ENCODE data around the gene ASGR1. TPM values are rescaled to one million over a fixed set of nuclear protein-coding genes. Genes with fewer than 3 reads are reported as not detected.

The ASGR1 gene
- total and polyA plus RNA-seq, 12 donors: 0.29 to 6.9 (median 1.8) TPM; not detected in 2

DNA sequence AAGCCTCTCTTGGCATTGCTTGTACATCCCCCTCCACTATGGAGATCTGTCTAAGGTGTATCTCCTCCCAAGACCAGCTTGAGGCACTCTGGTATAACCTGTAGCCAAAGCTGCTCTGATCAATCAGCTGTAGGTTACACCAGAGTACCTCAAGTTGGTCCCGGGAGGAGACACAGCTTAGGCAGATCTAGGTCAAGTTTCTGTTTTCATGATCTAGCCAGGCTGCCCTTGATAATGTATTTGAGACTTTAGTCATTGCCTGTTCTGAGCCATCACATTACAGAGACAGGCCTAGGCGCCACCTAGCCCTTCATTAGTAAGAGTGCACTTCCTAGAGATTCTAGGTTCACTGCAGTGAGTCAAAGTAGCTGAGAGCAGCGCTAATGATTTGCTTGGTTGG lies 31.4 kb downstream of the ASGR1 start:
- intact Hi-C loops (cut with DNase I): no loop called here
- WGBS, 4 donors: 48 to 63% (median 51%) methylated on average over 1 to 3 of the region's 3 CpGs

DNA sequence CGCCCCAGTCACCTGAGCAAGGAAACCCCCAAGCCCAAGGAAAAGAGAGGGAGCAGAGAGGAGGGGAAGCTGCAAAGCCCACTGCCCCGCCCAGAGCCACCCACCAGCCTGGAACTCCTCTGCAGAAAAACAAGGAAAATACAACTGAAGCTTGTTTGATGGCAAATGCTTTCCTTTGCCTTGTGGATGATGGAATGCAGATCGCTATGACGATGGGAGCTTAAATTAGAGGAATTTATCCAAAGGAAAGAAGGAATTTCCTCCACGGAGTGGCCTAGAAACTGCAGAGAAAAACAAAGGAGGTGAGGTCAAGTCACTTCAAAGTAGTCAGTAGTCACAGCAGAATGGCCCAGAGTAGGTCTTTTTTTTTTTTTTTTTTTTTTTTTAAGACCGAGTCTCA lies 33.1 kb downstream of the ASGR1 start:
- intact Hi-C loops (cut with DNase I): no loop called here
- H3K27me3 ChIP-seq: no peaks in the 10 kb centered on the region
- WGBS, 4 donors: 52 to 70% (median 62%) methylated on average over 5 to 6 of the region's 6 CpGs
- H3K9me3 ChIP-seq (replicated peaks in 1 of 3): no peaks in the 10 kb centered on the region
- H3K36me3 ChIP-seq (replicated peaks in 1 of 2): no peaks in the 10 kb centered on the region
- no peaks in the 10 kb centered on the region for H3K4me1 ChIP-seq (replicated peaks in 1 of 2)
- no peak for TF ChIP-seq CTCF (IDR thresholded peaks at IDR 0.05)
- no peak for TF ChIP-seq POLR2A (IDR thresholded peaks at IDR 0.05)
- H3K27ac ChIP-seq: no peak overlapping the region
- no peak for DNase-seq
- H3K4me3 ChIP-seq: no peak overlapping the region

More for the DNA sequence above, 31.4 kb downstream of the ASGR1 start:
- H3K9me3 ChIP-seq (replicated peaks in 1 of 3): no peaks in the 10 kb centered on the region
- no peak for TF ChIP-seq CTCF (IDR thresholded peaks at IDR 0.05)
- no peak for TF ChIP-seq POLR2A (IDR thresholded peaks at IDR 0.05)
- H3K27me3 ChIP-seq: no peaks in the 10 kb centered on the region
- no peak for DNase-seq
- no peak overlapping the region for H3K27ac ChIP-seq
- H3K36me3 ChIP-seq (replicated peaks in 1 of 2): no peaks in the 10 kb centered on the region
- H3K4me3 ChIP-seq: no peak overlapping the region
- H3K4me1 ChIP-seq (replicated peaks in 1 of 2): no peaks in the 10 kb centered on the region

DNA sequence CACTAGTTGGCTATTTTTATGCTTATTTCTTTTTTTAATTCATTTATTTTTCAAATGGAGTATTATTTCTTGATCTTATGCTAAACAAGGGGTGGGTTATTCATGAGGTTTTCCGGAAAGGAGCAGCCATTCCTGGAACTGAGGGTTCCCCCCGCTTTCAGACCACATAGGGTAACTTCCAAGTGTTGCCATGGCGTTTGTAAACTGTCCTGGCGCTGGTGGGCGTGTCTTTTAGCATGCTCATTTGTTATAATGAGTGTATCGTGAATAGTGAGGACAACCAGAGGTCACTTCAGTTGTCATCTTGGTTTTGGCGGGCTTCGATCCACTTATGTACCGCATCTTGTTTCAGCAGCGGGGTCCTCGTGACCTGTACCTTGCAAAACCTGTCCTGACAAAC lies 35.0 kb downstream of the ASGR1 start:
- intact Hi-C loops (cut with DNase I): no loop called here
- Histone ChIP-seq H3K36me3 (replicated peaks in 1 of 2) (no peaks in the 10 kb centered on the region), H3K27me3 (no peaks in the 10 kb centered on the region), H3K4me3 (no peak overlapping the region), H3K9me3 (replicated peaks in 1 of 3) (no peaks in the 10 kb centered on the region), H3K27ac (no peak overlapping the region), H3K4me1 (replicated peaks in 1 of 2) (no peaks in the 10 kb centered on the region)
- TF ChIP-seq POLR2A (IDR thresholded peaks at IDR 0.05) (no peak), CTCF (IDR thresholded peaks at IDR 0.05) (no peak)
- WGBS, 4 donors: 72 to 78% (median 76%) methylated on average over 11 of the region's 11 CpGs
- no peak for DNase-seq

DNA sequence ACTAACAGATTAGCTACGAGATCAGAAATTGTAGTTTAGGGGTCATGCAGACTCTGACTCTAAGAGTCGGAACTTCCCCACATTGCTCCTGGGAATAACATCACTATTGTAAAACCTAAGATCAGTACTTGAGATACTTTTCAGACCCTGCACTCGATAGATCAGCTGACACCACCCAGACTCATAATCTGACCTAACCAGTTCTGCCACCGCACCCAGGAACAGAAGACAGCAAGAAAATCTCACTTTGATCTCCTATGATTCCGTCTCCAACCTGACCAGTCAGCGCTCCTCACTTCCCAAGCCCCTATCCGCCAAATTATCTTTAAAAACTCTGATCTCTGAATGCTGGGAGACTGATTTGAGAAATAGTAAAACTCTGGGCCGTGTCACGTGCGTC lies 37.3 kb downstream of the ASGR1 start:
- H3K9me3 ChIP-seq (replicated peaks in 1 of 3): no peaks in the 10 kb centered on the region
- intact Hi-C loops (cut with DNase I): no loop called here
- no peak overlapping the region for H3K4me3 ChIP-seq
- peaks cover 0 to under 1% of the 10 kb centered on the region in 2 donors for H3K4me1 ChIP-seq (replicated peaks in 1 of 2)
- TF ChIP-seq POLR2A (IDR thresholded peaks at IDR 0.05) (no peak), CTCF (IDR thresholded peaks at IDR 0.05) (no peak)
- WGBS, 4 donors: 74 to 86% (median 79%) methylated on average over 10 of the region's 10 CpGs
- H3K27me3 ChIP-seq: peaks cover 8% of the 10 kb centered on the region
- DNase-seq: no peak
- H3K27ac ChIP-seq: no peak overlapping the region
- H3K36me3 ChIP-seq (replicated peaks in 1 of 2): no peaks in the 10 kb centered on the region
